ENCODE measurements around the gene PSMD6. TPM values are rescaled to one million over a fixed set of nuclear protein-coding genes. Genes with fewer than 3 reads are reported as not detected.

The PSMD6 gene
- total RNA-seq, 1 donor from 2014 or later: 78.3 TPM

DNA sequence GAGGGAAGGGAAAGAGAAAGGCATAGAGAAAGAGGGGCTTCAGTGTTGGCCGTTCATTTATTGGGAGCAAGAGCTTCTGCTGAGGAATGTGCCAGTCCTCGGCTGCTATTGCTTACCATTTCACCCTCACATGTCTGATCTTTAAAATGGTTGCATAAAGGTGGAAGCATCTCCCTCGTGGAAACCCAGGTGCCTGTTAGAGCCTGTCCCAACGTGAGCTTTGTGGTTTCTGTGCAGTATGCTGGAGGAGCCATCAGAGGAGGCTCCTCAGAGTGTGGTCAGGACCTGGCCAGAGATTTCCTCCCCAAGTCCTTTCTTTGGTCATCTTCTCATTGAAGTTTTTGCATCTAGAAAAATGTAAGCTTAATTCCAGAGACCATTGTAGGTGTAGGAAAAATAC, 34.4 kb downstream of the PSMD6 start:
- intact Hi-C loops (cut with micrococcal nuclease): no loop called here
- H3K4me1 ChIP-seq: peaks cover 9% of the 10 kb centered on the region
- H3K27ac ChIP-seq (replicated peaks): no peak overlapping the region
- no peak for DNase-seq
- H3K36me3 ChIP-seq: peaks cover 64% of the 10 kb centered on the region
- TF ChIP-seq, protein P1, sequence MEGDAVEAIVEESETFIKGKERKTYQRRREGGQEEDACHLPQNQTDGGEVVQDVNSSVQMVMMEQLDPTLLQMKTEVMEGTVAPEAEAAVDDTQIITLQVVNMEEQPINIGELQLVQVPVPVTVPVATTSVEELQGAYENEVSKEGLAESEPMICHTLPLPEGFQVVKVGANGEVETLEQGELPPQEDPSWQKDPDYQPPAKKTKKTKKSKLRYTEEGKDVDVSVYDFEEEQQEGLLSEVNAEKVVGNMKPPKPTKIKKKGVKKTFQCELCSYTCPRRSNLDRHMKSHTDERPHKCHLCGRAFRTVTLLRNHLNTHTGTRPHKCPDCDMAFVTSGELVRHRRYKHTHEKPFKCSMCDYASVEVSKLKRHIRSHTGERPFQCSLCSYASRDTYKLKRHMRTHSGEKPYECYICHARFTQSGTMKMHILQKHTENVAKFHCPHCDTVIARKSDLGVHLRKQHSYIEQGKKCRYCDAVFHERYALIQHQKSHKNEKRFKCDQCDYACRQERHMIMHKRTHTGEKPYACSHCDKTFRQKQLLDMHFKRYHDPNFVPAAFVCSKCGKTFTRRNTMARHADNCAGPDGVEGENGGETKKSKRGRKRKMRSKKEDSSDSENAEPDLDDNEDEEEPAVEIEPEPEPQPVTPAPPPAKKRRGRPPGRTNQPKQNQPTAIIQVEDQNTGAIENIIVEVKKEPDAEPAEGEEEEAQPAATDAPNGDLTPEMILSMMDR (IDR thresholded peaks at IDR 0.05; ENCODE audit: borderline replicate concordance): no peak
- H3K4me3 ChIP-seq: no peak overlapping the region
- H3K27me3 ChIP-seq (ENCODE audit: low read depth): no peaks in the 10 kb centered on the region
- no peaks in the 10 kb centered on the region for H3K9me3 ChIP-seq (replicated peaks)

DNA sequence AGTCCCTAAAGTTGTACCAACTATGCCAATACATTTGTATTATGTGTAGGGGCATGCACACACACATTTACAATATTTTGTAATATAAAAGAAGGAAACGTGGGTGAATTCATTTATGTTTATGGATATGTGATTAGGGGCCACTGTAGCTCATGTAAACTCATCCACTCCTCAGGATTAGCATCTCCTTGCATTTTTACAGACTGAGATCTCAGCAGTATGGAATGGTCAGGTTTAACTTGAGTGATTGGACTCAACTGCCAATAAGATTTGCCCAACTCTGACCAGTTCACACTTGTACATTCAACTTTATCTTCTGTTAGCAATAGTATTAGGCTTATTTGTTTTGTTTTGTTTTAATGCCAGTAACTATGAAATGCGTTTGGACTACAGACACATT, 36.5 kb downstream of the PSMD6 start:
- no peaks in the 10 kb centered on the region for H3K27me3 ChIP-seq (ENCODE audit: low read depth)
- no peak overlapping the region for H3K4me3 ChIP-seq
- H3K9me3 ChIP-seq (replicated peaks): no peaks in the 10 kb centered on the region
- H3K27ac ChIP-seq (replicated peaks): no peak overlapping the region
- DNase-seq: no peak
- TF ChIP-seq, protein P1 (IDR thresholded peaks at IDR 0.05; ENCODE audit: borderline replicate concordance): no peak
- H3K36me3 ChIP-seq: peaks cover 72% of the 10 kb centered on the region
- intact Hi-C loops (cut with micrococcal nuclease): no loop called here
- H3K4me1 ChIP-seq: no peaks in the 10 kb centered on the region

DNA sequence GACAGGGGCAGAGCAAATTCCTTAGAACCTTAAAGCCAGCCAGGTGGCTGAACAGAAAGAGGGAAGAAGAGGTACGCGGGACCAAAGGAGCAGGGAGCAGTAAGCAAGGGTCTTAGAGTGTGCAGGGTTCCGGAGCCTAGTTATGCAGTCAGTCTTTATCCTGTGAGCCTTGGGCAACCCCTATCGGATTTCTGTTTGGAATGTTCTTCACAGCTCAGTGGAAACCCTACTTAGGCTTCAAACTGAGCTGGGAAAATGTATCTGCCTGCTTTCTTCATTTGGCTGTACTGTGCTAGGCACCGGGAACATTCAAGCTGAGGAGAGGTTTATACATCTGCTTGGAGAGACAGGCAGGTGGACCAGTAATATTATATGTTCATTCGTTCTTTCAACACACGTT, 37.1 kb downstream of the PSMD6 start:
- TF ChIP-seq, protein P1 (IDR thresholded peaks at IDR 0.05; ENCODE audit: borderline replicate concordance): no peak
- H3K4me1 ChIP-seq: peaks cover 1% of the 10 kb centered on the region
- peaks cover 73% of the 10 kb centered on the region for H3K36me3 ChIP-seq
- H3K27me3 ChIP-seq (ENCODE audit: low read depth): no peaks in the 10 kb centered on the region
- intact Hi-C loops (cut with micrococcal nuclease): no loop called here
- no peak overlapping the region for H3K4me3 ChIP-seq
- no peak for DNase-seq
- H3K9me3 ChIP-seq (replicated peaks): no peaks in the 10 kb centered on the region
- no peak overlapping the region for H3K27ac ChIP-seq (replicated peaks)

DNA sequence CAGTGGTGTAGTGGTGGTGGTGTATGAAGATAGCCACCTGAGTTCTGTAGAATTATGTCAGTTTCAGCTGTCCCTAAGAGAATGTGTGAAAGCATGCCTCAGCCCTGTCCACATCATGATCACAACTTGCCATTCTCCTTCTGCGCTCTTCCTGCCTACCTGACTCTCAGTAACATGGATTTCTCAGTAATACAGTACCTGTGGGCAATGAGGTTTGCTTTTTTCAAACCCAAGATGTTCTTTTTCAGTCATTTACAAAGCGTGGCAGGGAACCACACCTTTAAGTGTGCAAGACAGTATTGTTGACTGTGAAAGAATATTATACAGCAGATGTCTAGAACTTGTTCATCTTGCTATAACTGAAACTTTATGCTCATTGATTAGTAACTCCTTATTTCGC, 38.9 kb downstream of the PSMD6 start:
- Histone ChIP-seq H3K9me3 (replicated peaks) (no peaks in the 10 kb centered on the region), H3K27me3 (ENCODE audit: low read depth) (no peaks in the 10 kb centered on the region), H3K4me3 (no peak overlapping the region), H3K4me1 (peaks cover 8% of the 10 kb centered on the region), H3K27ac (replicated peaks) (no peak overlapping the region), H3K36me3 (peaks cover 69% of the 10 kb centered on the region)
- TF ChIP-seq, protein P1 (IDR thresholded peaks at IDR 0.05; ENCODE audit: borderline replicate concordance): no peak
- intact Hi-C loops (cut with micrococcal nuclease): no loop called here
- DNase-seq: no peak

DNA sequence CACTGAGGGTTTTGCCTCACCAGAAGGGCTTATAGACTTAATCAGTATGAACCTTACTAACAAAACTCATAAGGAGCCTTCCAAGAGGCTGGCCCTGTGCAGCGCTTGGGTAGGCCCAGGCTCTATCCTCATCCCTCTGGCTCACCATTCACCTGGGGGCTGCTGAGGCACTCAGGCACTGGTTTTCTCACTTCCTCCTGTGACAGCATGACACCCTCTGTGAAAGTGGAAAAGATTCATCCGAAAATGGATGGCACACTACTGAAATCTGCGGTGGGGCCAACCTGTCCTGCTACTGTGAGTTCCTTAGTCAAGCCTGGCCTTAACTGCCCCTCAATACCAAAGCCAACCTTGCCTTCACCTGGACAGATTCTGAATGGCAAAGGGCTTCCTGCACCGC, 41.3 kb downstream of the PSMD6 start:
- no peak overlapping the region for H3K4me3 ChIP-seq
- H3K36me3 ChIP-seq: peaks cover 54% of the 10 kb centered on the region

More for the DNA sequence above, 41.3 kb downstream of the PSMD6 start:
- no peaks in the 10 kb centered on the region for H3K9me3 ChIP-seq (replicated peaks)
- H3K4me1 ChIP-seq: peaks cover 16% of the 10 kb centered on the region
- TF ChIP-seq, protein P1 (IDR thresholded peaks at IDR 0.05; ENCODE audit: borderline replicate concordance): no peak
- H3K27me3 ChIP-seq (ENCODE audit: low read depth): no peaks in the 10 kb centered on the region
- no peak overlapping the region for H3K27ac ChIP-seq (replicated peaks)
- intact Hi-C loops (cut with micrococcal nuclease): no loop called here
- no peak for DNase-seq

Data from left ventricle myocardium inferior (tissue), 1 donor.